PFSK-1 (cell line): ENCODE data around the gene BCR.

Experiments
- FOXP2 ChIP-seq: optimal IDR thresholded peaks from 2 replicates; pipeline ENCODE3; 2011; ENCODE audit warnings: borderline replicate concordance, control low read depth, inconsistent platforms; ENCODE audit not compliant: insufficient read depth; ENCODE audit errors: extremely low read length, extremely low read depth
- POLR2AphosphoS5 ChIP-seq: IDR thresholded peaks from 2 replicates; pipeline ENCODE4 v1.6.1; 2012; ENCODE audit warnings: low read depth, mild to moderate bottlenecking, control low read depth, low read length, moderate library complexity
- REST ChIP-seq, 2 experiments: IDR thresholded peaks; 2 replicates each; pipeline versions ENCODE4 v1.6.1 to v1.8.0; 2011 to 2012; ENCODE audit warnings: low read depth in 2 of 2, low read length in 2 of 2, control low read depth in 1 of 2, inconsistent platforms in 1 of 2, mild to moderate bottlenecking in 1 of 2, moderate library complexity in 1 of 2; ENCODE audit not compliant: insufficient read depth in 1 of 2
- SIN3A ChIP-seq: IDR thresholded peaks from 2 replicates; pipeline ENCODE4 v1.6.1; 2012; ENCODE audit warnings: mild to moderate bottlenecking, low read length, moderate library complexity, borderline replicate concordance; ENCODE audit not compliant: insufficient read depth
- TAF1 ChIP-seq: IDR thresholded peaks from 2 replicates; pipeline ENCODE4 v1.6.1; 2012; ENCODE audit warnings: low read length, control low read depth, borderline replicate concordance; ENCODE audit not compliant: insufficient read depth

The BCR gene

GRCh38 chr22:23325183-23325582 lies 144.9 kb downstream of the BCR start:
- TF ChIP-seq REST (IDR thresholded peaks at IDR 0.05; ENCODE audit: insufficient read depth in 1 of 2, low read depth in 2 of 2, low read length in 2 of 2) (no peak), FOXP2 (no peak), TAF1 (no peak)

- TF ChIP-seq FOXP2 (no peak), POLR2AphosphoS5 (no peak), TAF1 (no peak), SIN3A (no peak), REST (IDR thresholded peaks at IDR 0.05; ENCODE audit: insufficient read depth in 1 of 2, low read depth in 2 of 2, low read length in 2 of 2) (no peak)
These were observed 171.0 kb downstream of the BCR start for GRCh38 chr22:23351321-23351720.

GRCh38 chr22:23353004-23353403 lies 172.7 kb downstream of the BCR start:
- no peak for TF ChIP-seq REST (IDR thresholded peaks at IDR 0.05; ENCODE audit: insufficient read depth in 1 of 2, low read depth in 2 of 2, low read length in 2 of 2)
- no peak for TF ChIP-seq POLR2AphosphoS5
- TF ChIP-seq FOXP2: no peak
- no peak for TF ChIP-seq TAF1
- no peak for TF ChIP-seq SIN3A

- no peak for TF ChIP-seq FOXP2
- TF ChIP-seq TAF1: no peak
- TF ChIP-seq POLR2AphosphoS5: no peak
- no peak for TF ChIP-seq SIN3A
- no peak for TF ChIP-seq REST (IDR thresholded peaks at IDR 0.05; ENCODE audit: insufficient read depth in 1 of 2, low read depth in 2 of 2, low read length in 2 of 2)
These were observed 173.4 kb downstream of the BCR start for GRCh38 chr22:23353696-23354095.

- no peak for TF ChIP-seq POLR2AphosphoS5
These were observed 175.8 kb downstream of the BCR start for GRCh38 chr22:23356094-23356493.
